ENCODE measurements around the gene BRMS1L. TPM values are rescaled to one million over a fixed set of nuclear protein-coding genes. Genes with fewer than 3 reads are reported as not detected.
"Not testable (repeated sequence)": the region's sequence is repeated elsewhere in the genome, so short reads cannot be mapped to it uniquely, and the experiment has no call there.

BRMS1L gene
- polyA plus RNA-seq (2013, experiment 1 of 2; ENCODE audit: insufficient read length): 11.3 TPM
- polyA plus RNA-seq (2013, experiment 2 of 2; ENCODE audit: insufficient read length): 12.1 TPM

GRCh38 chr14:35826218-35826951 is at the start of gene BRMS1L:
TSS of gene BRMS1L (plus strand) at chr14:35826338. CDS start at chr14:35826517, 179 bp downstream.
- DNase-seq: peak; percentile 99

- no peak for DNase-seq
Measured at GRCh38 chr14:35776823-35777222, 49.3 kb upstream of the BRMS1L start.

GRCh38 chr14:35777550-35777949 is 48.6 kb upstream of the BRMS1L start:
- DNase-seq: not testable (repeated sequence)

GRCh38 chr14:35779368-35779767 is 46.8 kb upstream of the BRMS1L start:
- no peak for DNase-seq

GRCh38 chr14:35783699-35784098 is 42.4 kb upstream of the BRMS1L start:
- DNase-seq: no peak

GRCh38 chr14:35786856-35787255 is 39.3 kb upstream of the BRMS1L start:
- no peak for DNase-seq

GRCh38 chr14:35789651-35790050 is 36.5 kb upstream of the BRMS1L start:
- peak; percentile 12 for DNase-seq

GRCh38 chr14:35797796-35798195 is 28.3 kb upstream of the BRMS1L start:
- no peak for DNase-seq

GRCh38 chr14:35806006-35806907 is 19.9 kb upstream of the BRMS1L start:
- DNase-seq: no peak

- no peak for DNase-seq
Measured at GRCh38 chr14:35807131-35807961, 18.8 kb upstream of the BRMS1L start.

GRCh38 chr14:35808076-35808637 is 18.0 kb upstream of the BRMS1L start:
- DNase-seq: no peak

GRCh38 chr14:35808638-35809563 is 17.2 kb upstream of the BRMS1L start, which contains the start of gene RALGAPA1:
TSS of gene RALGAPA1 (minus strand) at chr14:35809295. CDS start at chr14:35808835, 460 bp downstream.
- peak; percentile 98 for DNase-seq

GRCh38 chr14:35809597-35809996 is 16.5 kb upstream of the BRMS1L start:
- no peak for DNase-seq

GRCh38 chr14:35810963-35811362 is 15.2 kb upstream of the BRMS1L start:
- DNase-seq: no peak

- peak; percentile 54 for DNase-seq
Measured at GRCh38 chr14:35814371-35815005, 11.7 kb upstream of the BRMS1L start.

GRCh38 chr14:35818346-35819115 is 7.6 kb upstream of the BRMS1L start:
- peak; percentile 44 for DNase-seq

GRCh38 chr14:35819591-35820540 is 6.3 kb upstream of the BRMS1L start:
- DNase-seq: no peak

All from fibroblast of skin of back (primary cell).